Hepatocyte (in vitro differentiated cells): ENCODE results near the gene CD200.

Experiments
- EZH2 ChIP-seq: fragments of 200-600 bp; sonication (generic); IDR thresholded peaks from 2 replicates; pipeline ENCODE4 v1.6.1; 2016; ENCODE audit warnings: antibody characterized with exemption, mild to moderate bottlenecking, borderline replicate concordance
- TF ChIP-seq, protein P1 (sequence below): fragments of 200-600 bp; sonication (generic); IDR thresholded peaks from 2 replicates; pipeline ENCODE4 v1.5.1; 2016; ENCODE audit warnings: antibody characterized with exemption, mild to moderate bottlenecking; ENCODE audit not compliant: poor library complexity

- TF ChIP-seq, protein P1, sequence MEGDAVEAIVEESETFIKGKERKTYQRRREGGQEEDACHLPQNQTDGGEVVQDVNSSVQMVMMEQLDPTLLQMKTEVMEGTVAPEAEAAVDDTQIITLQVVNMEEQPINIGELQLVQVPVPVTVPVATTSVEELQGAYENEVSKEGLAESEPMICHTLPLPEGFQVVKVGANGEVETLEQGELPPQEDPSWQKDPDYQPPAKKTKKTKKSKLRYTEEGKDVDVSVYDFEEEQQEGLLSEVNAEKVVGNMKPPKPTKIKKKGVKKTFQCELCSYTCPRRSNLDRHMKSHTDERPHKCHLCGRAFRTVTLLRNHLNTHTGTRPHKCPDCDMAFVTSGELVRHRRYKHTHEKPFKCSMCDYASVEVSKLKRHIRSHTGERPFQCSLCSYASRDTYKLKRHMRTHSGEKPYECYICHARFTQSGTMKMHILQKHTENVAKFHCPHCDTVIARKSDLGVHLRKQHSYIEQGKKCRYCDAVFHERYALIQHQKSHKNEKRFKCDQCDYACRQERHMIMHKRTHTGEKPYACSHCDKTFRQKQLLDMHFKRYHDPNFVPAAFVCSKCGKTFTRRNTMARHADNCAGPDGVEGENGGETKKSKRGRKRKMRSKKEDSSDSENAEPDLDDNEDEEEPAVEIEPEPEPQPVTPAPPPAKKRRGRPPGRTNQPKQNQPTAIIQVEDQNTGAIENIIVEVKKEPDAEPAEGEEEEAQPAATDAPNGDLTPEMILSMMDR, result no peak
- TF ChIP-seq EZH2, result no peak
These were observed 30.7 kb upstream of the CD200 start for GRCh38 chr3:112302150-112302830.
